SK-N-DZ (cell line): Measurements from ENCODE around the gene AFF1.

Experiments
- DNase-seq: peaks from one replicate; pipeline ENCODE4 v3.0.0-alpha.2; 2015; ENCODE audit warnings: low spot score

The AFF1 gene

DNA sequence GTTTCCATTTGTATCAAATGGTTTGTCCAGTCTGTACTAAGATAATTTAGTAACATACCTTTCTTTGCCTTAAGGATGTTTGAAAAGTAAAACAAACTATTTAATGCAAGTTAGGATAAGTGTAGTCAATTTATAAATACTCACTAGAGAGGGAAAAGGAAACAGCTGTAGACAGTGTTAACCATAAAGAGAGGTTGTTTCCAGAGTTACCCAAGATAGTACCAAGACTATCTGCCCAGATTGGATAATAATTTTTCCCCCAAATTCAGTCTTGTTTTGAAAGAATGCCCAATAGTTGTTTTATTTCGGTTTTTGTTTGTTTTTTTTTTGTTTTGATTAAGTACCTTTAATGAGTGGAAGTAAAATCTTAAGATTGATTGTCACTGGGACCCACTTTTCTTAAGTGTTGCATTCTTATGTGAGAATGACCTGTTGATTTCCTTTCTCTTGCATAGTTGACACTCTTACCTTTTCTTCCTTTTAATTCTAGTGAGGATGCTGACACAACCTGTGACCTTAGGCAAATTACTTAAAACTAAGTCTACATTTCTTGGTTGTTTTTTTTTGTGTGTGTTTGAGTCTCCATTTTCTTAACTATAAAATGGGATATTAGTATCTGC is 12.8 kb downstream of the AFF1 start:
- no peak for DNase-seq

DNA sequence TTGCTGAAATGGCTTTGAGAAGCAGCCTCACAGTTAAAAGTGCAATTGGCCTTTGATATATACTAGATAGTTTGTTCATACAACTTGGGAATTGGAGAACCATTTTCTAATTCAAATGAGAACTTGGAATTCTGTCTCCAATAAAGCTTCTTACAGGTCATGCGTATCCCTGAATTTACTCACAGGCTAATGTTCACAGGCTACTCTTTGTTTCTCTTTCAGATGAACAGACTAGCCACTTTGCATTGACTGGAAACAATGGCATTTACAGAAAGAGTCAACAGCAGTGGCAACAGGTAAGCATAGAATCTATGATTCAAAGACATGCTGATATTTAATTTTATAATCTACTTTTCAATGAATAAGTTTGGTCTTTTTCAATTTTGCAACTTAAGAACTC is 13.5 kb downstream of the AFF1 start:
- no peak for DNase-seq

DNA sequence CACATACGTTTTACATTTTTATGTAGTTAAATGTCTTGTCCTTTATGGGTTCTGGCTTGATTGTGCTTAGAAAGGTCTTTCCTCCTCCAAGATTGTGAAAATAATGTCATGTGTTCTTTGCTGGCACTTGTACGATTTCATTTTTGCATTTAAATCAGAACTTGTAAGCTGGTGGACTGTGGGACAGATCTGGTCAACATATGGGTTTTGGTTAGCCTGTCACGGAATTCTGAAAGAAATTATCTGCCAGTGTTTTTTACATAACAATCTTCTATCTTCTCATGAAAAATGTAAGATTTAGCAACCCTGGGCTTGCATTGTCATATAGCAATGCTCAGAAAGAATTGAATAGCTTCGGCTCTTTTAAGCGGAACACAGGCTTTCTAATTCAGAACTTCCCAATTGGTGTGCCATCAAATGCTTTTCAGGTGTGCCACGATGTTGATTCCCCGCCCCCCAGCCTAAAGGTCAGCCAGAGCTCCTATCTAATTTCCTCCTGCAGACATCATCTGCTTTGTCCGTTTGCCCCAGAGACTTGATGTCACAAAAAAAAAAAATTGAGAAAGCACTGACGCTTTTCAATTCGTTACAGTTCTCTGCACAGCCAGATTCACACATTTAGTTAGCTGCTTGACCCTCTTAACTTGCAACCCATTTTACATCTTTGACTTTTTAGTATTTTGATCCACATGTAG is 16.2 kb downstream of the AFF1 start:
- DNase-seq: no peak

DNA sequence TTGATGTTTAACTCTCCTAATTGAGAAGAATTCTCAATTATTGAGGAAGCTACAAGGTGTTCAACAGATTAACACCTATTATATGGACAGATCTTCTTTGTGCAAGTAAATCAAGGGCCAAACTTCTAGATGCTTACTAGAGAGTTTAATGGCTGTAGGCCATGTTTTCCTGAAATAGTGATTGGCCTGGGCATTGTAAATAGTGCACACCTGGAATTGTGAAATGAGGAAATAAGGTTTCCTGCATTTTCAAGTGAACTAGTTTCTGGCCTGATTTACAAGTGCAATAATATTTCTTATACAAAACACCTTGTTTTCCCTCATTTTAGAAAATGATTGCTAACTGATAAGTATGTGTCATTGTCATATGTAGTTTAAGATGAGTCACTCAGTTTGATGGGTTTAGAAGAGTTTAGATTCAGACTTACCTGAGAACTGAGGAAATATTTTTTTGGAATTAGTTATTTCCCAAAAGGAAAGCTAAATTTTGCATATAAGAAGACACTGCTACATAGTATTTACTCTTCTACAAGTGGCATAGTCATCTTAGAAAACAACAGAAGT is 21.2 kb downstream of the AFF1 start:
- no peak for DNase-seq

DNA sequence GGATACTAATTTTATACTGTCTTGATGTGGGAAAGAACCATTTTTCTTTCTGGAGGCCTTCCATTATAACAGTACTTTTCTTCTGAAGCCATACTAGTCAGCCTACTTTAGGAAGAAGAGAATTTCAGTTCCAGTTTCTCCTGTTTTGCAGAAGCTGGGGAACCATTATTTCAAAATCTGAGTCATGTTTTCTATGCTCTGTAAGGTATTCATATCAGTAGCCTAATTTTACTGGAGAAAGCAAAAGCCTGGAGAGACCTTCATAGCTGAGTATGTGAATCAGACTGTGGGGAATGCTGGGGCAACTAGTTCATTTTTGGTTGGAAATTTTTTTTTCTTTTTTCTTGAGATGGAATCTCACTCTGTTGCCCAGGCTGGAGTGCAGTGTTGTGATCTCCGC is 22.4 kb downstream of the AFF1 start:
- no peak for DNase-seq

DNA sequence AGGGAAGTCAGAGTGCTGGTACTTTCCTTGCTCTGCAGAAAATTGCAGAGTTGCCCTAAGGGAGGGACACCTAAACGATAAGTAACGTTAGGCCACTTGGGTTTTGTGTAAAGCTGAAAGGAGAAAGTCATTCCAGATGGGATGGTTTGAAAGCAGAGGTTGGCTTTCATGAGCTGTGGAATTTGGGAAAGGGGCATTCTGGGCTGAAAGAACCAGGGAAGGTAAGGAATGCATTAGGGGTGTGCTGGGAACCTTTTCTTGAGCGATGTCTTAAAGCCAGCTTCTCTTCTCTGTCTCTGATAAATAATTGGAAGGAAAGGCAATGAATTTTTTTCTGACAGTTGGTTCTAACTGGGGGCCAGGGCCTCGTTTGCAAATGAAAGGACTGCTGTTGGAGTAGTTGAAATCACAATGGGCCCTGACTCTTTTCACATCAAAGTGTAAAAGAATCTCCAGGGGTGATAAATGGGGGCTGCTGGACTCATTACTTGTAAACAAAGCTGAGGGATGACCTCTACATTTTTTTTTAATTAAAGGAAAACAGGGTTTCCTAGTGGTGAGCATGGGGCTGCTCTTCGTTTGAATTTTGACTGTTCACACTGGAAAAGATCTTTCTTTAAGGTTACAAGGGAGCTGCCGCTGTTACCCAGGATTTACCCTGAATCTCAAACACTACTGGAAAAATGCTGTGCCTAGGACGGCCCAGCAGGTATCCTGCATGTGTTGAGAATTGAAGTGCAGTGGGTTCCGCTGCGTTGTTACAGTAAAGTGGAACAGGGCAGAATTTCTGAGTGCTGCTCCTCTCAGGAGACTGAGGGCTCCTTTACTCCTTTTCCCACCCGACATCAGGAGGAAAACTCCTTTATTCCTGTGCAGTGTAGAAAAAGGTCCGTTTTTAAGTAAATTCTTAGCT is 25.0 kb downstream of the AFF1 start:
- no peak for DNase-seq

DNA sequence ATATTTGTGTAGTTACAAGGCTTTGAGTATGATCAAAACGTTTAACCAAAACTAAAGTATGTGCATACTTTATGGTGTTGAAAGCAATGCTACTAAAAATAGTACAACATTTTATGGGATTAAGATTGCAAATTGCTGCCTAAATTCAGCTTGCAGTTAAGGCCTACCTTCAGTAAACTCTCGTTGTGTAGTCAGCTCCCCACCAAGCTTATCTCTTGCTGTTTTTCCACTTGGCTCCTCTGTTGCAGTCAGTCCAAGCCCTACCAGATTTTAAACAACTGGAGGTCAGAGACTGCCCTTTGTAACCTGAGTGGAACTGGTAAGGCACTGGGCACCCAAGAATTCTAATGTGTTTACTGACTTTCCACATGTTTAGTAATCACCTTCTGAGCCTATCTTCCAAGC is 25.7 kb downstream of the AFF1 start:
- DNase-seq: no peak

DNA sequence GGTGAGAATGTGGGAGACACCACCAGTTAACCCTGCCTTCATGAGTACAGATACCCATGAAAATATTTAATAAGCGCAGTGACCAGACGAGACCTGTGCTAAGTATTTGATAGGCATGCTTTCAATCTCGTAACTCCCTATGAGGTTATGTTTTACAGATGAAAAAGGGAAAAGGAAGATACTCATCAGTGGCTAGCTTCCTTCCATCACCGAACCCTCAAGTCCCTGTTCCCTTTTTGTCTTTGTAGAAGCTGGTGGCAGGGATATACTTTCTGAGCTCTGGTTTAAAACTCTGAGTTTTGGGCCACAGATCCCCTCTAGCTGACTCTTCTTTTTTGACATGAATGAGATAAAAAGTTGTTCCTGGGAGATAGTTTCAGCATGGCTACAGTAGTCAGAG is 26.3 kb downstream of the AFF1 start:
- no peak for DNase-seq

DNA sequence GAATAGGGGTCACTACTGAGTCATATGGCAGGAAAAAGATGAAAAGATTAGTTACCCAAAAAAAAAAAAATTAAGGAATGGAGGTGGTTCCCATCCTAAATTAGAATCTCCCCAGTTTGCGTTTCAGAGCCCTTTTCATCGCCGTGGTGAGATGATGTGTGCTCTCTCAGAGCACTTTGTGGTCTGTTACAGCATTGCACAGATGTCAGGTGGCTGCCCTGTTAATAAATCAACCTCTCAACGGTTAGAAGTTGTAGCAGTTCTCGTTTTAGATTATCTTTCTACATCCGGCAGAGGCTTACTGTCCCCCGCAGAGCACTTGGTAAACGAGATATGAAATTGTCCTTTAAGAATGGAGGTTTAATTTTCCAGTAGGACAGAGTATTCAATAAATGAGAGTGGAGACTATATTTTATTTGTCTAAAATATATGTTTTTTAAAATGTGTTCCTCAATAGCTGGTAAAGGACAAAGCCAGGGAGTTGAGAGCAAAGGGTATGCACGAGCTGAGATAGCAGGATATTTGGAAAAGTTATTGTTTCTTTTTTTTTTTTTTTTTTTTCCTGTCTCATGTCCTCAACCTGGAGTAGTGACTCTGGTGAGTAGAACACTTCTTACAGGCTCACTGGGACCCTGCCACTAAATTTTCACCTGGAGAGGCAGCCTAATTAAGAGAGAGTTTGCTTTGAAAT is 26.9 kb downstream of the AFF1 start:
- peak; percentile 29 for DNase-seq

DNA sequence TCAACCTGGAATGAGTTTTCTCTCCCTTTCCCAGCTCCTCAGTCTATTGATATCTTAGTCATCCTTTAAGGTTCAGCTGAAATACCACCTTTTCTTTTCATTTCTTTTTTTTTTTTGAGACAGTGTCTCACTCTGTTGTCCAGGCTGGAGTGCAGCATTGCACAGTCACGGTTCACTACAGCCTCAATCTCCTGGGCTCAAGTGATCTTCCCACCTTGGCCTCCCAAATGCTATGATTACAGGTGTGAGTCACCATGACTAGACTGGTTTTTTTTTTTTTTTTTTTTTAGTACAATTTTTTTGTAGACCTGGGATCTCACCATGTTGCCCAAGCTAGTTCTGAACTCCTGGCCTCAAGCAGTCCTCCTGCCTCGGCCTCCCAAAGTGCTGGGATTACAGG is 28.9 kb downstream of the AFF1 start:
- DNase-seq: no peak

DNA sequence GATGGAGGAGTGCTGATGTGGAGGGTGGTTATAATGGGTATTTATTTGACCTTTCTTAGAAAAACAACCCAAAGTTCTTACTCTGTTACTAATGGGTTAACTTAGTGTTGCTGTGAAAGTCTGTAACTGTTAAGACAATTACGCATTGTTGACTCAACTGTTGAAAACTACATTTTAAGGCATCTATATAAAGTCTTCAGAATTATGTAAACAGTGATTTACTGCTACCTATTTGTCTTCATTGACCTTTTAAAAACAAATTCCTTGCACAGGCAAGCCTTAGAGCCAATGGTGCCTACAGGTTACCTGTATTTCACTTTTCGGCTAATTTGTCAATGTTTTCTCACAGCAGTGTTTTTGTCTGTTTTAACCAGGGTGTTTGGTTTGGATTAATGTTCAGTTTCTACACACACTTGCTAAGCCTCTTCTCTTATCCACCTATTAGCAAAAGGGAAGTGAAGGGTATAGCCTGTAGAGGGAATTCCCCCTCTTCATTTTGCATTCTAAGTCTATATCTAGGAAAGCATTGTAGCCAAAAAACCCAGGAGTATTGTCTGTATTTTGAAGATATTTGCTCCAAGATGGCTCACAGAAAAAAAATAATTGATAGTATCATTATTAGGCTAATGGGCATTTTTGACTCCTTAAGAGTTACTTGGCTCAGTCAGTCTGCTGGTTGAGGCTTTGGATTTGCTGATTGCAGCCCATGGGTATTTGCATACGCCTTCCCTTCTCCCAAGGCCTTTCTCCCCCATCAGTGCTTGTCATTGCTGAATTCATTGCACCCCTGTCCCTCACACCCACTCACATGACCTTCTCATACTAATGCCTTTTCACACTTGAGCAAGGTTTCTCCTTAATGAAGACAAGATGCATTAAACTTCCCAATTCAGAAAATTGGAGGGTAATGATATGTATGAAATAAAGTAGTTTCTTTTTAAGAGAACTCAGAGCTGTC is 30.5 kb downstream of the AFF1 start:
- no peak for DNase-seq

DNA sequence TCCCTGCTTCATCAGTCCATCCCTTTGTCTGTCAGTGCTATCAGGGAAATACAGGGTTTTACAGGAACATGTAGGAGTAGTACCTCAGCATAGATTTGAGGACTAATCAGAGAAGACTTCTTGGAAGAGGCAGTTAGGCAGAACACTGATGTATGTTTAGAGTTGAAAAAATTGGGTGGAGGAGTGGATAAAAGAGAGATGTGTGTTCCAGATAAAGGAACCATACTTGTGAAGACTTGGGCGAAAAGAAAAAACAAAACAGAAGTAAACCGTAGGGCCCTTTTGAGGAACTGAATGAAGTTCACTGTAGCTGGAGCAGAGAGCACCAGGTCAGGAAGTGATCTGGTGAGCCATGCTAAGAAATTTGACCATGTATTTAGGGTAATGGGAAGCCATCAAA is 32.3 kb downstream of the AFF1 start:
- no peak for DNase-seq

DNA sequence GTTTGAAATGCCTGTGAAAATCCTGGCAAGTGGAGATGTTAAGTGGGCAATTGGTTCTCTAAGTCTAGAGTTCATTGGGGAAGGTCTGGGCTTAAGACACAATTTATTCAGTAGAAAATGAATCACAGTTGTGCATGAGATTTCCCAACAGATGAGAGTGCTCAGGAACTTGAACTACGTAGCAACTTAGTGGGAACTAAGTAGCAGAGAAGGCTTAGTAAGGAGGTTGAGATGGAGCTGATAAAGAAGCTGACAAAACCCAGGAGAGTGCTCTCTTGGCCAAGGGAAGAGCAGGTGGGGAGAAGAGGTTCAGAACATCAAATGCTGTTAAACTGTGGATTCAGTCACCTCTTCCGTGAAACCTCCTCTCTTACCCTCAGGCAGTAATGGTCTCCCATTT is 33.0 kb downstream of the AFF1 start:
- DNase-seq: peak; percentile 16

DNA sequence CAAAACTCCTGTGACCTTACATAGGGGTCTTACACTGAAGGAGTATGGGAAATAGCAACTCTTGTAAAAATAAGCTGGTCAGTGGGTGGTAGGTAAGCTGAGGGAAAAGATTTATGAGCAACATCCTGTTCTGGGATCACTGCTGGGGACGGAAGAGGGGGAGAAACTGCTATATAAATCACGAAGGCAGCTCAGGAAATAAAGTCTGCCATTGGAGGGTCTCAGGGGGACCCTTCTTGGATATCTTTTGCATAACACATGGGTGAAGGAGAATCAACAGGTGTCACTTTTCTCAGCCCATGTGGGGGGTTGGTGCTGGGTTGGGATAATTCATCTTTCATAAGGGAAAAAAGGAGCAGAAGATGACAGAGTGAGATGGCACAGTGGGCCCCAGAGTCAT is 33.7 kb downstream of the AFF1 start:
- DNase-seq: no peak

DNA sequence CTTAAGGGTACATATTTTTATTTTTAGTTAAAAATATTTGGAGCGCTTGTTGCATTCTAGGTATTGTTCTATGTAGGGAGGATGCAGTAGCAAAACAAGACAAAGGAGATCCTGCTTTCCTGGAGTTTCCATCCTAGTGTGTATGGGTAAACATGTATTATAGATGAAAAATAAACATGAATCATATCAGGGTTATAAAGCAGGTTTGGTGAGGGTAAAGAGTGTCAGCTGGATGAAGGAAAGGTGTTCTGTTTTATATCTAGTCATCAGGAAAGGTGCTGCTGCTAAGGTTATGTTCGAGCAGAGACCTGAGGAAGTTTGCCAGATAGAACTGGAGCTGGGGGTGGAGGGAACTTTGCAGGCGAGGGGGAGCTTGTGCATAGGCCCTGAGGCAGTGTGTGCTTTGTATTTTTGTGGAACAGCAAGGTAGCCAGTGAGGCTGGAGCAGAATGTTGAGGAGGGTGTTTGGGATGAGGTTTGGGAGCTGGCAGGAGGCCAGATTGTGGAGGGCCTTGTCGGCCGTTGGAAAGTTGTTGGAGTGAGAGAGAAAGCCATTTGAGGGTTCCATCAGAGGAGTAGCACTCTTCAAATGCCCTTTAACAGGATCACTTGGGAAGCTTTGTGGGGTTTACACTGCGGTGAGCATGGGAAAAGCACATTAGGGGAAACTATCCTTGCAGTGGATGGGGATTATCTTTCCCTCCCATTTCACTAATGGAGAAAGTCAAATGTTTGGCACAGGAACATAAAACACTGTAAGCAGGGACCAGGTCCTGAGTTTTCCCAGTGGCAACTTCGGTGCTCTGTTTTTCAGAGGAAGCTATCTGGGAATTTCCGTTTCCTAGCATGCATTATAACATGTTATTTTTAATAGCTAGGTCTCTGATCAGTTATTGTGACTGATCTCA is 35.9 kb downstream of the AFF1 start:
- DNase-seq: no peak

DNA sequence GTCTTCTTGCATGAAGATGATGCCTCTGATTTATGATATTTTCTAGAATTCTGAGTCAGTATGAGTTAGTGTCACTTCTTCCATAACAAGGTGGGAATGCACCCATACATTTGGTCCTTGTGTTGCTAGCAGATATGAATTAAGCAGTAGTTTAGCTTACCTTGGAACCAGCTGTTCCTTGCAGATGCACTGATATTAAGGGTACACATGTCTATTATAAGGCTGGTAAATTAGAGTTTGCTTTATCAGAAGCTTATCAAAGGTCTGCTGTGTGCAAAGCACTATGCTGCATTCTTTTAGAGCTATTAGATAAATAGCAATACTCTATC is 36.5 kb downstream of the AFF1 start:
- DNase-seq: no peak

DNA sequence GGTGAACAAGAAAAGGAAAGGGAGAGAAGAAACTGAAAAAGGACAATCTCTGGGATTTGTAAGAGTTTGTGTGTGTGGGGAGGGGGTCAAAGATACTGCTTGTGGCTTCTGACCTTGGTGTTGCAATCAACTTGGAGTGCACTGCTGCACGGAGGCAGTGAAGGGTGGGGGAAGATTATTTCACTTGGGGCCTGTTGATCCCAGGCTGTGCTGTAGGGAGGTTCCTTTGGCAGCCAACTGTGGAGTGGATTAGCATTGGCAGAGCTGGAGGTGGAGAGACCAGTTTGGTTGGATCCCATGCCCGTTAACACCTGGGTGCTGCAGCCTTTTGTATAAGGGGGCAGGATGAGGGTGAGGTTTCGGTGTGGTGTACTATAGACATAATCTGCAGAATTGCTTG is 38.2 kb downstream of the AFF1 start:
- no peak for DNase-seq

DNA sequence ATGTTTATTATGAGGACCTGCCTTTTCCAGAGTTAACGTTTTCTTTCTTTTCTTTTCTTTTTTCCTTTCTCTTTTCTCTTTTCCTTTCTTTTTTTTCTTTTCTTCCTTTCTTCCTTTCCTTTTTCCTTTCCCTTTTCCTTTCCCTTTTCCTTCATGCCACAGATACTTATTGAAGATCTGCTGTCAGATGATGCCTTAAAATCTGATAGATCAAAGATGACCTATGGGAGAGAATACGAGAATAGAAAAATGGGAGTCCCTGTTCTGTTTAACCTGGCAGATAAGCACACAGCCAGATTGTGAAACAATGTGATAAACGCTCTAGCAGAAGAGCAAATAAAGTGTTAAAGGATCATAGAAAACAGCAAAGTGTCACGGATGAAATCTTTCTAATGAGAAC is 38.9 kb downstream of the AFF1 start:
- DNase-seq: no peak

DNA sequence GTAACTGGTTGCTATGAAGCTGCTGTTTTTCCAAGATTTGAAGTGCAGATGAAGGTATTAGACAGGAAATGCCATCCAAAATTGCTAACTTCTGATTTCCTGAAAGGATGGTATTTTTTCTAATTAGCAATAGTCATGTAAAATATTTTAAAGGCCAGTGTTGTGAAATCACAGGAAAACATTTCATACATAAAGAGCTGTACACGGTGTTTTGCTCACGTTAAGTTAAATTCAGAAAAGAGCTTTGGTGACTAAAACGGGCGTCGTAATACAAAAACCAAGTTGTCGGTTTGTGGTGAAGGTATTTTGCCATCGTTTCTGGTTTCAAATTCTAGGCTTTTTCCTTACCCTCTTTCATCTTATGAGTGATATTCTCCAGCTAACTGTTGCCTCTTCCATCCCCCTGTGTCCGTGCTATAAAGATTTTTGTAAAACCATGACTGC is 39.8 kb downstream of the AFF1 start:
- DNase-seq: no peak

DNA sequence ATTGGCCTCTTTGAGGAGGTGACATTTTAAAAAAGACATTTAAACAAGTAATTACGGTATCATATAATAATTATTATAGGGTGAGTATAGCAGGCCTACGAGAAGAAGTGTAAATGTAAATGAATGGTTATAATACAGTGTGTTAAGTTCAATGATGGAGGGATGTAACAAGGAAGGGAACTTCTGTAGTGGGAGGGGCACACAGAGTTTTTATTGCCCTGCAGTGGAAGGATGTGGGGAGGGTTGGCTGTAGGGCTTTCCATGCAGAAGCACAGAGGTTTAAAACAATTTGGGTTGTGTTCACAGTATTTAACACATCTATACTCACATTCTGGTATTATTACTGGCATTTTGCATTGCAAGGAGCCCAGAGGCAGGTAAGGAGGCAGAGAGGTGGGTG is 41.1 kb downstream of the AFF1 start:
- no peak for DNase-seq
